Astrocyte (in vitro differentiated cells and primary cell): ENCODE results near the gene TLR1.

Experiments
- CTCF ChIP-seq: IDR thresholded peaks from 2 replicates; pipeline ENCODE4 v1.5.1; 2011; ENCODE audit warnings: low read depth, mild to moderate bottlenecking, inconsistent platforms, low read length, moderate library complexity; ENCODE audit not compliant: insufficient read depth
- EZH2 ChIP-seq: IDR thresholded peaks from 2 replicates; pipeline ENCODE4 v1.6.1; 2012; ENCODE audit warnings: mild to moderate bottlenecking, low read length, inconsistent platforms; ENCODE audit not compliant: insufficient read depth

GRCh38 chr4:38815885-38816782, 11.5 kb upstream of the TLR1 start:
- TF ChIP-seq CTCF (no peak), EZH2 (no peak)
